ENCODE results near the gene ZNF124.

ZNF124 gene

DNA sequence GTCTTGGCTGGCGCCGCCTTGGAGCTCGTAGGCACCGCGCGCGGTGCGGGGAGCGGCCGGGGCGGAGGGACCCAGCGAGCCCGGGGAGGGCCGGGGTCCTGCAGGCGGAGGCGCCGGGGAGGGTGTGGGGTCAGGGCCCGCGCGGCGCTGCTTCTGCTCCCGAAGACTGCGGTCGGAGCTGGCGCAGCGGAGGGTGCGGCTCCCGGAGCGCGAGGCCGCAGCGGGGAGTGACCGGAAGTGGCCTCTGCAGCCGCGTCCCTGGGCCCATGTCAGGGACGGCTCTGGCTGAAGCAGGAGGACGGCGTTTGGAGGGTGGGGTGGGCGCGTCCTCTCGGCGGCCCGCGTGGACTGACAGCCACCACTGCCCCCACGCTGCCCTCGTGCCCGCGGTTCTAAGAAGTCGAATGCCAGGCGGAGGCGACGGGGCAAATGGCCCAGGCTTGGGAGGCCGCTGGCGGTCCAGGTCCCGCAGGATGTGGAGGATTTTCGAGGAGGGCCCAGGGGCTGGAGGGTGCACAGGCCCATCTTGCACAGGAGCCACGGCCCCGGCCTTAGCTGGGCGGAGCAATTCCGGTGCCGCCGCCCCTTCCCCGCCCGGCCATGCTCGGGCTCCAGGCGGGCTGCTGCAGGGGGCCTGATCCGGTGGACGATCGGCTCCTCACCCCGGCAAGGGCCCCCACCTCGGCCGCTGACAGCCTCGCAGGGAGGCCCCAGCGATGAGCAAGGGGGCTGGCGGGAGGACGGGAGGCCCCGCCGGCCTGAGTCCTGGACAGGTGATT lies 59.9 kb downstream of the ZNF124 start:
- DNase-seq = peak in 1 of 2 donors; percentile 50

DNA sequence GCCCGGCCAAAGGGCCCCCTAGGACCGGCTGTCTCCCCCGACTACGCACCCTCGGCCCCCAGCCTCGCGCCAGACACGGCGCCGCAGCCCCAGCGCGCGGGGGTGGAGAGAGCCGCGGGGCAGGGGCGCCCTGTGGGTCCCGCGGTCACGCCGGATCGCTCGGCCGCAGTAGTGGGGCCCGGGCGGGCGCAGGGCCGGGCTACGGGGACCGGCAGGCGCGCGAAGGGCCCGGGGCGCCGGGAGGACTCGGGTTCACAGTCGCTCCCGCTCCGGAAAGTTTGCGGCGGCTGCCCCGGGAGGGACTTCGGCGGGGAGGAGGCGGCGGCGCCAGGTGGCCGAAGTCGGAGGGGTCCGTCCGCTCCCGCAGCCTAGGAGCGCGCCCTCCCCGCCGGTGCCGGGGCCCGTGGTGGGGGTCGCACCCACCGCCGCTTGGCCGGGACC lies 60.5 kb downstream of the ZNF124 start:
- DNase-seq = peak in 1 of 2 donors; percentile 5

- DNase-seq = no peak
Observed at GRCh38 chr1:247110627-247111258, 61.1 kb downstream of the ZNF124 start.

DNA sequence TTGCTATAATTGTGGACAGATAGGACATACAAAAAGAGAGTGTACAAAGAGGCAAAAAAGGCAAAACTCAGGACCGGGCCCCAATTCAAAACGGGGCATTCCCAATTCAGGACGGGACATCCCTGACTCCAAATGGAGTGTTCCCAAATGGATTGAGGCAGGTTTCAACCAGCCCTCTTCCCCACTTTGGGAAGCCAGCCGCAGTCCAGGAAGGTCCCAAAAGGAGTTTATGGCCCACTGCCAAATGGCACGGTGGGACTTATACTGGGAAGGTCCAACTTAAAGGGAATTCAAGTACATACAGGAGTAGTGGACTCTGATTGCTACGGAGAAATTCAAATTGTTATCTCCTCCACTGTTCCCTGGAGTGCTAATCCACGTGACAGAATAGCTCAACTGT lies 64.1 kb downstream of the ZNF124 start:
- DNase-seq = no peak

- no peak for DNase-seq
Observed at GRCh38 chr1:247105966-247106365, 65.9 kb downstream of the ZNF124 start.
